GM12878 (cell line): ENCODE measurements around the gene SHB. TPM values are rescaled to one million over a fixed set of nuclear protein-coding genes. Genes with fewer than 3 reads are reported as not detected.

ENCODE experiments used
- ATAC-seq: fragments of 200-7000 bp; cut with Tn5 transposase; 3 replicates; pipeline ENCODE4 v1.9.1; 2020; ENCODE audit warnings: mild to moderate bottlenecking, moderate library complexity
- BruUV-seq: library from RNA; stranded (reverse); fragments of 400-500 nt; replicated peaks from 2 replicates; lab custom pipeline; 2021; lab: Mats Ljungman, UMichigan
- CTCF ChIA-PET: fragments of 300-600 bp; sonication (Branson Sonifier 250); formaldehyde crosslinking; extraction: SDS; loops from one replicate; lab custom pipeline; 2021; ENCODE audit warnings: inconsistent platforms; lab: Yijun Ruan, JAX
- POLR2A ChIA-PET: fragments of 350-600 bp; formaldehyde crosslinking; extraction: SDS; loops from one replicate; lab custom pipeline; 2021; ENCODE audit warnings: inconsistent platforms; lab: Charles Lee
- RAD21 ChIA-PET: fragments of 300-600 bp; sonication (Branson Sonifier 250); formaldehyde crosslinking; loops from one replicate; lab custom pipeline; 2023; ENCODE audit warnings: antibody characterized with exemption; ENCODE audit not compliant: unreplicated experiment; lab: Charles Lee
- SMC1A ChIA-PET: fragments of 300-600 bp; sonication (Branson Sonifier 250); formaldehyde crosslinking; loops from one replicate; lab custom pipeline; 2023; ENCODE audit not compliant: unreplicated experiment, uncharacterized antibody; lab: Charles Lee
- DNase-seq: peaks from one replicate; pipeline ENCODE4 v3.0.0-alpha.2; 2011; ENCODE audit warnings: low read depth, low spot score
- FAIRE-seq: peaks from 3 replicates; lab custom pipeline; 2011; peaks lifted over from hg19 to GRCh38; lab: Jason Lieb, UNC
- H2AFZ ChIP-seq: 2 replicates; pipeline ENCODE4 v1.6.0; 2011; ENCODE audit warnings: low read depth, low read length, control low read depth; ENCODE audit not compliant: control insufficient read depth
- H3K27ac ChIP-seq: 2 replicates; pipeline ENCODE4 v1.5.1; 2011; ENCODE audit warnings: control low read depth; ENCODE audit not compliant: control insufficient read depth, insufficient read depth
- H3K27me3 ChIP-seq, 2 experiments: replicated peaks in 1 of 2; 2 replicates each; pipeline versions ENCODE4 v1.6.0 to v1.6.1; 2011; ENCODE audit warnings: low read length in 1 of 2; ENCODE audit not compliant: control insufficient read depth in 2 of 2, insufficient read depth in 2 of 2
- H3K36me3 ChIP-seq, 2 experiments: 2 replicates each; pipeline ENCODE4 v1.5.1; 2011; ENCODE audit warnings: low read length in 1 of 2; ENCODE audit not compliant: control insufficient read depth in 2 of 2, insufficient read depth in 2 of 2
- H3K4me1 ChIP-seq: 2 replicates; pipeline ENCODE4 v1.6.1; 2011; ENCODE audit warnings: mild to moderate bottlenecking, low read length, moderate library complexity, mixed read lengths; ENCODE audit not compliant: control insufficient read depth, insufficient read depth
- H3K4me2 ChIP-seq: 2 replicates; pipeline ENCODE4 v1.6.0; 2011; ENCODE audit warnings: control low read depth; ENCODE audit not compliant: control insufficient read depth, insufficient read depth
- H3K4me3 ChIP-seq: fragments of 200-600 bp; sonication (generic); 2 replicates; pipeline ENCODE4 v1.5.1; 2016
- H3K79me2 ChIP-seq: 2 replicates; pipeline ENCODE4 v1.6.0; 2011; ENCODE audit warnings: low read length; ENCODE audit not compliant: control insufficient read depth, insufficient read depth
- H3K9ac ChIP-seq: 2 replicates; pipeline ENCODE4 v1.8.0; 2011; ENCODE audit warnings: low read length, control low read depth, mixed read lengths; ENCODE audit not compliant: control insufficient read depth, insufficient read depth
- H3K9me3 ChIP-seq: replicated peaks from 3 replicates; pipeline ENCODE4 v1.5.1; 2011; ENCODE audit warnings: mild to moderate bottlenecking, low read length; ENCODE audit not compliant: control insufficient read depth, insufficient read depth
- H4K20me1 ChIP-seq: 2 replicates; pipeline ENCODE4 v1.6.0; 2011; ENCODE audit not compliant: control insufficient read depth, insufficient read depth
- BHLHE40 ChIP-seq, 2 experiments: fragments of 450-650 bp in 1 of 2; IDR thresholded peaks; 2 replicates each; pipeline ENCODE4 v1.6.1; 2011 to 2017; ENCODE audit warnings: low read depth in 2 of 2, borderline replicate concordance in 1 of 2, improper control_type of control experiment in 1 of 2, low read length in 1 of 2, mild to moderate bottlenecking in 1 of 2
- CBFB ChIP-seq: IDR thresholded peaks from 2 replicates; pipeline ENCODE4 v1.6.1; 2016; ENCODE audit warnings: antibody characterized with exemption, low read depth
- MTA3 ChIP-seq: IDR thresholded peaks from 2 replicates; pipeline ENCODE4 v1.6.1; 2012; ENCODE audit warnings: low read length, inconsistent platforms, borderline replicate concordance
- NFIC ChIP-seq: IDR thresholded peaks from 2 replicates; pipeline ENCODE4 v1.6.1; 2012; ENCODE audit warnings: low read depth, mild to moderate bottlenecking, inconsistent platforms, low read length, moderate library complexity
- NFYA ChIP-seq: IDR thresholded peaks from 2 replicates; pipeline ENCODE4 v1.6.1; 2011; ENCODE audit warnings: low read depth, mild to moderate bottlenecking, low read length, improper control_type of control experiment, borderline replicate concordance
- RAD51 ChIP-seq: fragments of 450-650 bp; IDR thresholded peaks from 2 replicates; pipeline ENCODE4 v1.6.1; 2016; ENCODE audit warnings: moderate library complexity, mild to moderate bottlenecking, inconsistent platforms
- TBL1XR1 ChIP-seq: IDR thresholded peaks from 2 replicates; pipeline ENCODE4 v1.6.1; 2012; ENCODE audit warnings: low read depth, low read length, improper control_type of control experiment
- TCF3 ChIP-seq: IDR thresholded peaks from 2 replicates; pipeline ENCODE4 v1.6.1; 2012; ENCODE audit warnings: low read depth, mild to moderate bottlenecking, low read length, borderline replicate concordance; ENCODE audit not compliant: insufficient read depth
- YY1 ChIP-seq: IDR thresholded peaks from 2 replicates; pipeline ENCODE4 v1.6.1; 2011; ENCODE audit warnings: low read depth, mild to moderate bottlenecking, low read length
- ZSCAN29 ChIP-seq: fragments of 450-650 bp; IDR thresholded peaks from 2 replicates; pipeline ENCODE4 v1.6.1; 2017; ENCODE audit warnings: mild to moderate bottlenecking, moderate library complexity
- WGBS: methylation state at CpG from one replicate; pipeline ENCODE4 v1.1.6; 2016; ENCODE audit warnings: low lambda C conversion rate; ENCODE audit not compliant: insufficient replicate concordance, insufficient coverage; ENCODE audit errors: missing lambda C conversion rate; 5-methylcytosine and 5-hydroxymethylcytosine counted together
- in situ Hi-C: fragments of 300-500 bp; cut with MboI; formaldehyde crosslinking; loops from 9 replicates; pipeline ENCODE4 v1.14.3; 2018; ENCODE audit warnings: mixed read lengths
- intact Hi-C: fragments of 100-400 bp; cut with micrococcal nuclease; formaldehyde crosslinking; loops from one replicate; pipeline ENCODE4 v1.14.2; 2022; ENCODE audit not compliant: unreplicated experiment
- polyA plus RNA-seq, 11 experiments: library from polyadenylated mRNA; depleted of rRNA in 4 of 11; unstranded in 6 of 11; stranded (reverse) in 5 of 11; fragments of >200 nt; fragmentation: Nextera tagmentation in 4 of 11; fragmentation: Illumina TruSeq in 1 of 11; extraction: Ambion mirVana in 4 of 11; extraction: Trizol in 1 of 11; gene quantifications; 1 replicate in 1 of 11; 2 replicates in 10 of 11; pipeline versions ENCODE4 v1.2.1 to v1.2.3, GENCODE V29; 2011 to 2016; ENCODE audit warnings: inconsistent platforms in 2 of 11, missing spikeins in 2 of 11, low read depth in 1 of 11
- total RNA-seq, 4 experiments: library from RNA; depleted of rRNA in 3 of 4; stranded (reverse); fragments of >200 nt in 3 of 4; fragmentation: Illumina TruSeq in 1 of 4; extraction: Trizol in 1 of 4; gene quantifications; 2 replicates each; pipeline versions ENCODE4 v1.2.1 to v1.2.3, GENCODE V29; 2013 to 2021
- TF ChIP-seq, protein P1 (sequence below): IDR thresholded peaks from 2 replicates; pipeline ENCODE4 v1.6.1; 2011; ENCODE audit warnings: mild to moderate bottlenecking, low read depth, low read length, moderate library complexity; ENCODE audit not compliant: insufficient replicate concordance
- TF ChIP-seq, protein P2 (sequence below): fragments of 450-650 bp; IDR thresholded peaks from 2 replicates; pipeline ENCODE4 v1.6.1; 2014; ENCODE audit warnings: mild to moderate bottlenecking
- TF ChIP-seq, protein P3 (sequence below): fragments of 450-650 bp; conservative IDR thresholded peaks from 2 replicates; pipeline ENCODE4 v1.6.1; 2017; ENCODE audit warnings: mild to moderate bottlenecking, moderate library complexity
- TF ChIP-seq, protein P4 (sequence below): IDR thresholded peaks from 2 replicates; pipeline ENCODE4 v1.6.1; 2011; ENCODE audit warnings: low read depth, low read length, improper control_type of control experiment, borderline replicate concordance

The SHB gene
- total and polyA plus RNA-seq, 10 of the 15 experiments (the other 5 are each of a cell fraction or from before 2014, with no cell fraction given) = 0.29 to 6.2 (median 1.3) TPM

DNA sequence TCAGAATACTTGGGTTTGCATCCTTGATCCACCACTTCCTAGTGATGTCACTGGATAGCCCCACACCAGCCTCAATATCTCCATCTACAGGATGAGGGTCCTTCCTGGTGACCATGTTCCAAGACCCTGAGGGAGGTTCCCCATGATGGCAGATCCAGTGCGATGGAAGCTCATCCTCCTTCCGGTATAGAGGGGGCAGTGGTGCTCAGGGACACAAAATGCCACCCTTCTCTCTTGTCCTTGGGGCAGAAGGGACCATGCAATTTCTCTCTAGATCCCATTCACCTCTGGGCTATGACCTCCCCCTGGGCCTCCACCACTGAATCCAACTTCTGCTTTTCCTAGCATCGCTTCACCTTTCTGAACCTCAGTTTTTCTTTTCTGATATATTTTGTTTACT is 159.7 kb downstream of the SHB start (continued):
- TF ChIP-seq, protein P1, sequence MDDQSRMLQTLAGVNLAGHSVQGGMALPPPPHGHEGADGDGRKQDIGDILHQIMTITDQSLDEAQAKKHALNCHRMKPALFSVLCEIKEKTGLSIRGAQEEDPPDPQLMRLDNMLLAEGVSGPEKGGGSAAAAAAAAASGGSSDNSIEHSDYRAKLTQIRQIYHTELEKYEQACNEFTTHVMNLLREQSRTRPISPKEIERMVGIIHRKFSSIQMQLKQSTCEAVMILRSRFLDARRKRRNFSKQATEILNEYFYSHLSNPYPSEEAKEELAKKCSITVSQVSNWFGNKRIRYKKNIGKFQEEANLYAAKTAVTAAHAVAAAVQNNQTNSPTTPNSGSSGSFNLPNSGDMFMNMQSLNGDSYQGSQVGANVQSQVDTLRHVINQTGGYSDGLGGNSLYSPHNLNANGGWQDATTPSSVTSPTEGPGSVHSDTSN = no peak

DNA sequence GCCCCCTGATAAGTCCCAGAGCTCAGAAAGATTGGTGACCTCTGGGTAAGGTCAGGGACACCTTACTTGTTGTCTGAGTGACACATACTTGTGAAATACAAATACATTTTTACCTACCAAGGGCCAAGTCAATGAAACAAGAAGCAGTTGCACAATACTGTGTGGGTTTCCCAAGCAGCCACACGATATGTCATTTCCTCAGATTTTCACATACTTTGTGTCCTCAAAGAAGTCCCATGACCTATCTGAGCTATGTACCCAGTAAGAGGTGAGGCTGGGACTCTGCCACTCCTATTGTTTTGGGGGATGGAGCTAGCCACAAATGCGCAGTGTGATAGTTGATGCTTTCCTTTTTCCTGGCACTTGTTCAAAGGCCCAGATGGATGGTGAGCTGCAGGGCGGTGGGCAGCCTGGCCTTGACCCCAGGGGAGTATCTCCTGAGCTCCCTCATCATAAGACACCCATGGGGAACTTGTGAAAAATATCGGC is 160.3 kb downstream of the SHB start:
- no peaks in the 10 kb centered on the region for H3K36me3 ChIP-seq
- H2AFZ ChIP-seq = no peak overlapping the region
- BruUV-seq = no TSS peak
- H3K9ac ChIP-seq = no peak overlapping the region
- POLR2A ChIA-PET = interaction anchor here (1.1 kb wide), 1 partner anchor 9 kb away, joined by 3 read pairs; no protein-coding TSS in a partner anchor
- H3K4me2 ChIP-seq = no peak overlapping the region
- in situ Hi-C loops (loop anchor here (5.0 to 25.0 kb wide), 3 partner anchors 421 to 779 kb away; partner anchors contain the start of gene POLR1E), intact Hi-C loops (loop anchor here (10.0 kb wide), 1 partner anchor 314 kb away; the partner anchor contains the start of gene TOMM5)
- ATAC-seq (no peak), FAIRE-seq (no peak), DNase-seq (no peak)
- CTCF ChIA-PET = interaction anchor here (0.5 to 9.5 kb wide), 8 partner anchors 24 to 464 kb away, joined by 3 to 120 read pairs (median 3); no protein-coding TSS in a partner anchor
- H4K20me1 ChIP-seq = no peaks in the 10 kb centered on the region
- 46% methylated on average over 4 of the region's 4 CpGs for WGBS
- SMC1A ChIA-PET = interaction anchor here (1.0 kb wide), 1 partner anchor 455 kb away, joined by 3 read pairs; no protein-coding TSS in a partner anchor
- no peaks in the 10 kb centered on the region for H3K27me3 ChIP-seq
- no peaks in the 10 kb centered on the region; the same call in 1 of the 2 replicates for H3K4me1 ChIP-seq
- H3K9me3 ChIP-seq = no peaks in the 10 kb centered on the region; the same call in 2 of the 3 replicates
- no peak overlapping the region for H3K4me3 ChIP-seq
- no peaks in the 10 kb centered on the region for H3K79me2 ChIP-seq
- RAD21 ChIA-PET = interaction anchor here (1.6 to 1.9 kb wide), 2 partner anchors 158 to 180 kb away, joined by 4 to 6 read pairs; no protein-coding TSS in a partner anchor
- H3K27ac ChIP-seq = no peak overlapping the region
- TF ChIP-seq TBL1XR1 (no peak), CBFB (no peak), MTA3 (no peak), BHLHE40 (IDR thresholded peaks at IDR 0.05; ENCODE audit: borderline replicate concordance in 1 of 2, low read depth in 2 of 2, low read length in 1 of 2) (no peak), ZSCAN29 (no peak), NFIC (no peak), NFYA (no peak), YY1 (no peak), TCF3 (no peak), RAD51 (no peak)
- TF ChIP-seq, protein P2, sequence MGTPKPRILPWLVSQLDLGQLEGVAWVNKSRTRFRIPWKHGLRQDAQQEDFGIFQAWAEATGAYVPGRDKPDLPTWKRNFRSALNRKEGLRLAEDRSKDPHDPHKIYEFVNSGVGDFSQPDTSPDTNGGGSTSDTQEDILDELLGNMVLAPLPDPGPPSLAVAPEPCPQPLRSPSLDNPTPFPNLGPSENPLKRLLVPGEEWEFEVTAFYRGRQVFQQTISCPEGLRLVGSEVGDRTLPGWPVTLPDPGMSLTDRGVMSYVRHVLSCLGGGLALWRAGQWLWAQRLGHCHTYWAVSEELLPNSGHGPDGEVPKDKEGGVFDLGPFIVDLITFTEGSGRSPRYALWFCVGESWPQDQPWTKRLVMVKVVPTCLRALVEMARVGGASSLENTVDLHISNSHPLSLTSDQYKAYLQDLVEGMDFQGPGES = no peak
- TF ChIP-seq, protein P3, sequence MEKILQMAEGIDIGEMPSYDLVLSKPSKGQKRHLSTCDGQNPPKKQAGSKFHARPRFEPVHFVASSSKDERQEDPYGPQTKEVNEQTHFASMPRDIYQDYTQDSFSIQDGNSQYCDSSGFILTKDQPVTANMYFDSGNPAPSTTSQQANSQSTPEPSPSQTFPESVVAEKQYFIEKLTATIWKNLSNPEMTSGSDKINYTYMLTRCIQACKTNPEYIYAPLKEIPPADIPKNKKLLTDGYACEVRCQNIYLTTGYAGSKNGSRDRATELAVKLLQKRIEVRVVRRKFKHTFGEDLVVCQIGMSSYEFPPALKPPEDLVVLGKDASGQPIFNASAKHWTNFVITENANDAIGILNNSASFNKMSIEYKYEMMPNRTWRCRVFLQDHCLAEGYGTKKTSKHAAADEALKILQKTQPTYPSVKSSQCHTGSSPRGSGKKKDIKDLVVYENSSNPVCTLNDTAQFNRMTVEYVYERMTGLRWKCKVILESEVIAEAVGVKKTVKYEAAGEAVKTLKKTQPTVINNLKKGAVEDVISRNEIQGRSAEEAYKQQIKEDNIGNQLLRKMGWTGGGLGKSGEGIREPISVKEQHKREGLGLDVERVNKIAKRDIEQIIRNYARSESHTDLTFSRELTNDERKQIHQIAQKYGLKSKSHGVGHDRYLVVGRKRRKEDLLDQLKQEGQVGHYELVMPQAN = no peak
- TF ChIP-seq, protein P4, sequence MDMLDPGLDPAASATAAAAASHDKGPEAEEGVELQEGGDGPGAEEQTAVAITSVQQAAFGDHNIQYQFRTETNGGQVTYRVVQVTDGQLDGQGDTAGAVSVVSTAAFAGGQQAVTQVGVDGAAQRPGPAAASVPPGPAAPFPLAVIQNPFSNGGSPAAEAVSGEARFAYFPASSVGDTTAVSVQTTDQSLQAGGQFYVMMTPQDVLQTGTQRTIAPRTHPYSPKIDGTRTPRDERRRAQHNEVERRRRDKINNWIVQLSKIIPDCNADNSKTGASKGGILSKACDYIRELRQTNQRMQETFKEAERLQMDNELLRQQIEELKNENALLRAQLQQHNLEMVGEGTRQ = no peak
